Measurements from ENCODE around the gene COPB1. TPM values are rescaled to one million over a fixed set of nuclear protein-coding genes. Genes with fewer than 3 reads are reported as not detected.

COPB1 gene
- total and polyA plus RNA-seq, 2 of the 13 experiments (the other 11 are each of a cell fraction or from before 2014, with no cell fraction given) = 114 to 195 TPM

GRCh38 chr11:14499560-14500180 is at the start of gene COPB1 (continued):
- TF ChIP-seq ATF6 (CRISPR knock-in tag; conservative IDR thresholded peaks at IDR 0.05) (no peak; the same call in 1 of the 2 replicates), MATR3 (CRISPR knock-in tag; IDR thresholded peaks at IDR 0.05) (no peak), PLSCR1 (CRISPR knock-in tag; IDR thresholded peaks at IDR 0.05; ENCODE audit: borderline replicate concordance) (no peak), USF2 (IDR thresholded peaks at IDR 0.05; ENCODE audit: low read depth, low read length) (no peak), USF2 (CRISPR knock-in tag; IDR thresholded peaks at IDR 0.05; ENCODE audit: borderline replicate concordance) (no peak), E2F2 (CRISPR knock-in tag; IDR thresholded peaks at IDR 0.05; ENCODE audit: borderline replicate concordance) (no peak), U2AF2 (IDR thresholded peaks at IDR 0.05; ENCODE audit: low read depth, low read length) (no peak), ZNF883 (CRISPR knock-in tag; IDR thresholded peaks at IDR 0.05; ENCODE audit: not compliant biosample characterization) (no peak)
